ENCODE measurements around the gene RUFY1. TPM values are rescaled to one million over a fixed set of nuclear protein-coding genes. Genes with fewer than 3 reads are reported as not detected.

Gene RUFY1
- total and polyA plus RNA-seq, 2 of the 13 experiments (the other 11 are each of a cell fraction or from before 2014, with no cell fraction given), result 19.9 to 31.9 TPM

- TF ChIP-seq RERE (CRISPR knock-in tag; IDR thresholded peaks at IDR 0.05; ENCODE audit: low read depth) (no peak), SAFB2 (CRISPR knock-in tag; IDR thresholded peaks at IDR 0.05; ENCODE audit: borderline replicate concordance, low read depth) (0 out of 2 replicates have a peak, but pooled peaks have one; percentile 1), HMGXB4 (CRISPR knock-in tag; IDR thresholded peaks at IDR 0.05; ENCODE audit: borderline replicate concordance in 1 of 2, low read depth in 1 of 2) (peak; percentile 20 to 66; a peak in 2 of 4 replicates), MAZ (IDR thresholded peaks at IDR 0.05; ENCODE audit: borderline replicate concordance, low read depth, low read length) (0 out of 2 replicates have a peak, but pooled peaks have one; percentile 9), MAZ (CRISPR knock-in tag; IDR thresholded peaks at IDR 0.05; ENCODE audit: low read depth) (peak; percentile 77), HDAC1 (CRISPR knock-in tag; IDR thresholded peaks at IDR 0.05) (no peak), ZNF235 (CRISPR knock-in tag; IDR thresholded peaks at IDR 0.05; ENCODE audit: borderline replicate concordance) (0 out of 2 replicates have a peak, but pooled peaks have one; percentile 51), ATM (IDR thresholded peaks at IDR 0.05; ENCODE audit: borderline replicate concordance) (no peak), MAX (IDR thresholded peaks at IDR 0.05) (peak; percentile 63; the same call in 1 of the 2 replicates), RFXAP (CRISPR knock-in tag; IDR thresholded peaks at IDR 0.05; ENCODE audit: borderline replicate concordance) (0 out of 2 replicates have a peak, but pooled peaks have one; percentile 19), STAT6 (CRISPR knock-in tag; IDR thresholded peaks at IDR 0.05; ENCODE audit: borderline replicate concordance) (no peak), PBX3 (CRISPR knock-in tag; IDR thresholded peaks at IDR 0.05; ENCODE audit: borderline replicate concordance) (no peak), TBL1XR1 (IDR thresholded peaks at IDR 0.05; ENCODE audit: borderline replicate concordance, low read length, partially characterized antibody) (peak; percentile 45), ZNF547 (CRISPR knock-in tag; IDR thresholded peaks at IDR 0.05) (0 out of 2 replicates have a peak, but pooled peaks have one; percentile 21), HMG20A (CRISPR knock-in tag; IDR thresholded peaks at IDR 0.05; ENCODE audit: borderline replicate concordance) (no peak), ATF1 (CRISPR knock-in tag; IDR thresholded peaks at IDR 0.05) (no peak)
Measured at GRCh38 chr5:179550511-179551342, at the start of gene RUFY1 (continued).
